Subcutaneous abdominal adipose tissue (tissue), 5 donors: ENCODE data around the gene OPTC.
"Not testable (repeated sequence)": the region's sequence is repeated elsewhere in the genome, so short reads cannot be mapped to it uniquely, and the experiment has no call there.

Source experiments
- H3K27ac ChIP-seq: one replicate; pipeline ENCODE4 v1.7.0; 2013; ENCODE audit warnings: low read depth, mild to moderate bottlenecking, inconsistent platforms, low read length, moderate library complexity
- H3K27me3 ChIP-seq, 5 donors: one replicate each; pipeline ENCODE4 v1.7.0; 2013; ENCODE audit warnings: low read length in 5 of 5, inconsistent platforms in 1 of 5; ENCODE audit not compliant: control insufficient read depth in 5 of 5, insufficient read depth in 4 of 5
- H3K36me3 ChIP-seq, 5 donors: one replicate each; pipeline ENCODE4 v1.7.0; 2013; ENCODE audit warnings: low read length in 5 of 5; ENCODE audit not compliant: control insufficient read depth in 5 of 5, insufficient read depth in 5 of 5
- H3K4me1 ChIP-seq, 5 donors: one replicate each; pipeline ENCODE4 v1.7.0; 2013; ENCODE audit warnings: low read length in 5 of 5, mild to moderate bottlenecking in 3 of 5, moderate library complexity in 1 of 5; ENCODE audit not compliant: control insufficient read depth in 5 of 5, insufficient read depth in 5 of 5
- H3K4me3 ChIP-seq, 5 donors: one replicate each; pipeline ENCODE4 v1.7.0; 2013; ENCODE audit warnings: low read length in 5 of 5, low read depth in 1 of 5
- H3K9ac ChIP-seq, 5 donors: one replicate each; pipeline ENCODE4 v1.7.0; 2013; ENCODE audit warnings: low read length in 5 of 5, mild to moderate bottlenecking in 4 of 5, moderate library complexity in 3 of 5
- H3K9me3 ChIP-seq, 5 donors: one replicate each; pipeline ENCODE4 v1.7.0; 2013; ENCODE audit warnings: low read length in 5 of 5; ENCODE audit not compliant: control insufficient read depth in 5 of 5
- donor health status: healthy.
- donor health status: healthy.
- donor health status: healthy.
- donor health status: healthy.
- donor health status: healthy.

Gene OPTC

GRCh38 chr1:203464226-203464625, 29.7 kb upstream of the OPTC start:
- H3K9ac ChIP-seq = peak overlapping the region in 1 of 5 donors; percentile 28
- peaks cover 11 to 54% (median 45%) of the 10 kb centered on the region in 5 donors for H3K4me1 ChIP-seq

GRCh38 chr1:203464743-203465142, 29.2 kb upstream of the OPTC start:
- H3K4me1 ChIP-seq = peaks cover 11 to 54% (median 45%) of the 10 kb centered on the region in 5 donors
- no peaks in the 10 kb centered on the region for H3K36me3 ChIP-seq
- H3K9ac ChIP-seq = no peak overlapping the region
- no peak overlapping the region for H3K27ac ChIP-seq
- peaks cover 0 to 3% (median 0%) of the 10 kb centered on the region in 5 donors for H3K27me3 ChIP-seq
- no peaks in the 10 kb centered on the region for H3K9me3 ChIP-seq
- no peak overlapping the region for H3K4me3 ChIP-seq

More at GRCh38 chr1:203464226-203464625, 29.7 kb upstream of the OPTC start:
- Histone ChIP-seq H3K4me3 (no peak overlapping the region), H3K36me3 (no peaks in the 10 kb centered on the region), H3K27ac (no peak overlapping the region), H3K9me3 (no peaks in the 10 kb centered on the region), H3K27me3 (peaks cover 0 to 3% (median 0%) of the 10 kb centered on the region in 5 donors)

GRCh38 chr1:203465146-203465798, 28.7 kb upstream of the OPTC start:
- H3K4me1 ChIP-seq = peaks cover 11 to 54% (median 45%) of the 10 kb centered on the region in 5 donors
- H3K36me3 ChIP-seq = no peaks in the 10 kb centered on the region
- no peak overlapping the region for H3K9ac ChIP-seq
- peaks cover 0 to 3% (median 0%) of the 10 kb centered on the region in 5 donors for H3K27me3 ChIP-seq
- no peaks in the 10 kb centered on the region for H3K9me3 ChIP-seq
- H3K4me3 ChIP-seq = no peak overlapping the region
- H3K27ac ChIP-seq = no peak overlapping the region

- Histone ChIP-seq H3K9me3 (no peaks in the 10 kb centered on the region), H3K4me1 (peaks cover 11 to 54% (median 45%) of the 10 kb centered on the region in 5 donors), H3K4me3 (no peak overlapping the region), H3K27me3 (peaks cover 0 to 3% (median 0%) of the 10 kb centered on the region in 5 donors), H3K27ac (peak overlapping the region; percentile 39), H3K9ac (no peak overlapping the region), H3K36me3 (no peaks in the 10 kb centered on the region)
Measured at GRCh38 chr1:203465948-203466347, 28.0 kb upstream of the OPTC start.

- H3K27me3 ChIP-seq, H3K27ac ChIP-seq, H3K9me3 ChIP-seq, H3K9ac ChIP-seq, H3K36me3 ChIP-seq, H3K4me3 ChIP-seq: not testable (repeated sequence)
- H3K4me1 ChIP-seq = peaks cover 11 to 54% (median 45%) of the 10 kb centered on the region in 5 donors
Measured at GRCh38 chr1:203466906-203467549, 26.9 kb upstream of the OPTC start.

- peaks cover 0 to 6% (median 0%) of the 10 kb centered on the region in 5 donors for H3K27me3 ChIP-seq
- peaks cover 11 to 53% (median 42%) of the 10 kb centered on the region in 5 donors for H3K4me1 ChIP-seq
- no peak overlapping the region for H3K4me3 ChIP-seq
- H3K9me3 ChIP-seq = no peaks in the 10 kb centered on the region
- peak overlapping the region in 1 of 5 donors; percentile 6 for H3K9ac ChIP-seq
- no peaks in the 10 kb centered on the region for H3K36me3 ChIP-seq
- no peak overlapping the region for H3K27ac ChIP-seq
Measured at GRCh38 chr1:203467550-203467921, 26.4 kb upstream of the OPTC start.

GRCh38 chr1:203468326-203468725, 25.6 kb upstream of the OPTC start:
- peaks cover 0 to 6% (median 0%) of the 10 kb centered on the region in 5 donors for H3K27me3 ChIP-seq
- no peak overlapping the region for H3K27ac ChIP-seq
- no peaks in the 10 kb centered on the region for H3K9me3 ChIP-seq
- H3K36me3 ChIP-seq = no peaks in the 10 kb centered on the region
- H3K4me3 ChIP-seq = no peak overlapping the region
- peaks cover 11 to 45% (median 38%) of the 10 kb centered on the region in 5 donors for H3K4me1 ChIP-seq
- no peak overlapping the region for H3K9ac ChIP-seq

- Histone ChIP-seq H3K36me3 (no peaks in the 10 kb centered on the region), H3K9me3 (no peaks in the 10 kb centered on the region), H3K4me3 (no peak overlapping the region), H3K27ac (no peak overlapping the region), H3K27me3 (peaks cover 0 to 6% (median 0%) of the 10 kb centered on the region in 5 donors), H3K9ac (no peak overlapping the region), H3K4me1 (peaks cover 8 to 32% (median 31%) of the 10 kb centered on the region in 5 donors)
Measured at GRCh38 chr1:203470240-203470639, 23.7 kb upstream of the OPTC start.

GRCh38 chr1:203471841-203472240, 22.1 kb upstream of the OPTC start:
- Histone ChIP-seq H3K9me3 (no peaks in the 10 kb centered on the region), H3K27me3 (peaks cover 0 to 3% (median 0%) of the 10 kb centered on the region in 5 donors), H3K4me3 (no peak overlapping the region), H3K27ac (no peak overlapping the region), H3K4me1 (peaks cover 7 to 27% (median 24%) of the 10 kb centered on the region in 5 donors), H3K36me3 (no peaks in the 10 kb centered on the region), H3K9ac (no peak overlapping the region)

- Histone ChIP-seq H3K4me1 (peaks cover 5 to 31% (median 29%) of the 10 kb centered on the region in 5 donors), H3K9ac (no peak overlapping the region), H3K4me3 (no peak overlapping the region), H3K27ac (no peak overlapping the region), H3K27me3 (peaks cover 0 to 3% (median 0%) of the 10 kb centered on the region in 5 donors), H3K36me3 (no peaks in the 10 kb centered on the region), H3K9me3 (no peaks in the 10 kb centered on the region)
Measured at GRCh38 chr1:203473281-203473680, 20.7 kb upstream of the OPTC start.
